HG03060 (cell line): ENCODE measurements around the gene TOMM40L.

Source experiments
- ATAC-seq: cut with Tn5 transposase; IDR thresholded peaks from one replicate; pipeline ENCODE4 v1.9.1; 2021; ENCODE audit warnings: low read depth, moderate number of reproducible peaks; ENCODE audit not compliant: unreplicated experiment

TOMM40L gene

GRCh38 chr1:161225534-161226319 lies at the start of gene TOMM40L:
TSS of gene TOMM40L (plus strand) at chr1:161226060. CDS start at chr1:161226490, 430 bp downstream.
- ATAC-seq = peak; percentile 89

GRCh38 chr1:161176468-161177111 lies 49.3 kb upstream of the TOMM40L start:
- ATAC-seq = no peak

- peak; percentile 50 for ATAC-seq
Measured at GRCh38 chr1:161177112-161177935, 48.5 kb upstream of the TOMM40L start, which contains the start of gene B4GALT3. TSS of gene B4GALT3 (minus strand) at chr1:161177507. CDS start at chr1:161176060, 1,447 bp downstream.

- no peak for ATAC-seq
Measured at GRCh38 chr1:161177936-161178244, 48.0 kb upstream of the TOMM40L start.

GRCh38 chr1:161179698-161180097 lies 46.2 kb upstream of the TOMM40L start:
- no peak for ATAC-seq

- ATAC-seq = no peak
Measured at GRCh38 chr1:161180639-161181038, 45.2 kb upstream of the TOMM40L start.

- ATAC-seq = no peak
Measured at GRCh38 chr1:161182214-161182613, 43.6 kb upstream of the TOMM40L start.

GRCh38 chr1:161185282-161185682 lies 40.6 kb upstream of the TOMM40L start:
- ATAC-seq = peak; percentile 73

GRCh38 chr1:161185732-161186311 lies 40.0 kb upstream of the TOMM40L start:
- ATAC-seq = no peak

GRCh38 chr1:161187311-161187710 lies 38.5 kb upstream of the TOMM40L start:
- ATAC-seq = no peak

GRCh38 chr1:161188381-161188780 lies 37.5 kb upstream of the TOMM40L start:
- no peak for ATAC-seq

- ATAC-seq = no peak
Measured at GRCh38 chr1:161189036-161189435, 36.8 kb upstream of the TOMM40L start.

- no peak for ATAC-seq
Measured at GRCh38 chr1:161190962-161191521, 34.8 kb upstream of the TOMM40L start.

GRCh38 chr1:161191971-161192370 lies 33.9 kb upstream of the TOMM40L start:
- no peak for ATAC-seq

- no peak for ATAC-seq
Measured at GRCh38 chr1:161192476-161193465, 33.1 kb upstream of the TOMM40L start.

GRCh38 chr1:161193561-161194235 lies 32.2 kb upstream of the TOMM40L start:
- ATAC-seq = no peak

GRCh38 chr1:161195171-161195570 lies 30.7 kb upstream of the TOMM40L start:
- ATAC-seq = no peak

- ATAC-seq = no peak
Measured at GRCh38 chr1:161196111-161196510, 29.7 kb upstream of the TOMM40L start.
